DOHH2 (cell line): ENCODE measurements around the gene KCNG2.

ENCODE experiments used
- H3F3A ChIP-seq: fragments of 200-600 bp; sonication (generic), shearing (Covaris generic); 2 replicates; pipeline ENCODE4 v1.6.0; 2016; ENCODE audit warnings: antibody characterized with exemption, mild to moderate bottlenecking; ENCODE audit not compliant: control insufficient read depth, insufficient read depth
- H3K27ac ChIP-seq: fragments of 200-600 bp; sonication (generic); 2 replicates; pipeline ENCODE4 v1.5.1; 2014; ENCODE audit warnings: low read depth, mild to moderate bottlenecking, low read length, moderate library complexity
- H3K27me3 ChIP-seq: fragments of 200-600 bp; sonication (generic); 2 replicates; pipeline ENCODE4 v1.6.1; 2014; ENCODE audit warnings: mild to moderate bottlenecking, low read length, mixed read lengths; ENCODE audit not compliant: control insufficient read depth
- H3K36me3 ChIP-seq: fragments of 200-600 bp; sonication (generic); 2 replicates; pipeline ENCODE4 v1.6.1; 2014; ENCODE audit warnings: mild to moderate bottlenecking, low read length, moderate library complexity, mixed read lengths; ENCODE audit not compliant: control insufficient read depth
- H3K4me1 ChIP-seq: fragments of 200-600 bp; sonication (generic); 2 replicates; pipeline ENCODE4 v1.6.1; 2014; ENCODE audit warnings: mild to moderate bottlenecking, low read length, mixed read lengths; ENCODE audit not compliant: control insufficient read depth
- H3K4me2 ChIP-seq: fragments of 200-600 bp; sonication (generic); 2 replicates; pipeline ENCODE4 v1.6.0; 2014; ENCODE audit warnings: mild to moderate bottlenecking, low read length, moderate library complexity
- H3K4me3 ChIP-seq: fragments of 200-600 bp; sonication (generic); 2 replicates; pipeline ENCODE4 v1.5.1; 2014; ENCODE audit warnings: mild to moderate bottlenecking, low read length, mixed read lengths
- H3K79me2 ChIP-seq: fragments of 200-600 bp; sonication (generic); 2 replicates; pipeline ENCODE4 v1.6.1; 2014; ENCODE audit warnings: mild to moderate bottlenecking, low read length, mixed read lengths; ENCODE audit not compliant: control insufficient read depth
- H3K9me2 ChIP-seq: fragments of 200-600 bp; sonication (generic); replicated peaks from 2 replicates; pipeline ENCODE4 v1.6.1; 2014; ENCODE audit warnings: mild to moderate bottlenecking, low read length, mixed read lengths; ENCODE audit not compliant: control insufficient read depth
- H3K9me3 ChIP-seq: fragments of 200-600 bp; sonication (generic); 2 replicates; pipeline ENCODE4 v1.6.1; 2014; ENCODE audit warnings: antibody characterized with exemption, low read length, mixed read lengths; ENCODE audit not compliant: control insufficient read depth, insufficient read depth
- H4K20me1 ChIP-seq: fragments of 200-600 bp; sonication (generic); 2 replicates; pipeline ENCODE4 v1.6.0; 2014; ENCODE audit warnings: low read depth, mild to moderate bottlenecking, antibody characterized with exemption, low read length, moderate library complexity; ENCODE audit not compliant: control insufficient read depth, insufficient read depth
- CTCF ChIP-seq: fragments of 200-600 bp; sonication (generic); IDR thresholded peaks from one replicate; pipeline ENCODE4 v1.5.1; 2014; ENCODE audit warnings: antibody characterized with exemption, mild to moderate bottlenecking, low read depth, low read length; ENCODE audit not compliant: poor library complexity, severe bottlenecking
- EZH2phosphoT487 ChIP-seq: fragments of 200-600 bp; sonication (generic); IDR thresholded peaks from 2 replicates; pipeline ENCODE4 v1.6.1; 2017; ENCODE audit warnings: borderline replicate concordance, mild to moderate bottlenecking, antibody characterized with exemption, low read length, moderate library complexity, mixed read lengths

Gene KCNG2

GRCh38 chr18:79873449-79874110, 75.8 kb downstream of the KCNG2 start:
- no peaks in the 10 kb centered on the region for H3K79me2 ChIP-seq
- H3K27ac ChIP-seq, result no peak overlapping the region
- H3K4me2 ChIP-seq, result no peak overlapping the region
- TF ChIP-seq EZH2phosphoT487, result no peak
- no peak for TF ChIP-seq CTCF
- no peak overlapping the region for H3K4me3 ChIP-seq
- no peaks in the 10 kb centered on the region for H4K20me1 ChIP-seq
- H3K27me3 ChIP-seq, result no peaks in the 10 kb centered on the region
- no peaks in the 10 kb centered on the region for H3K9me2 ChIP-seq
- no peaks in the 10 kb centered on the region for H3K36me3 ChIP-seq
- no peaks in the 10 kb centered on the region for H3K4me1 ChIP-seq
- no peaks in the 10 kb centered on the region for H3K9me3 ChIP-seq
- no peaks in the 10 kb centered on the region for H3F3A ChIP-seq

GRCh38 chr18:79874553-79875530, 77.1 kb downstream of the KCNG2 start:
- TF ChIP-seq CTCF, result no peak
- no peak for TF ChIP-seq EZH2phosphoT487
- no peaks in the 10 kb centered on the region for H3K79me2 ChIP-seq
- no peak overlapping the region for H3K4me3 ChIP-seq
- no peaks in the 10 kb centered on the region for H3K27me3 ChIP-seq
- no peaks in the 10 kb centered on the region for H3K36me3 ChIP-seq
- H3K9me2 ChIP-seq, result no peaks in the 10 kb centered on the region
- no peaks in the 10 kb centered on the region for H4K20me1 ChIP-seq
- H3K9me3 ChIP-seq, result no peaks in the 10 kb centered on the region
- no peaks in the 10 kb centered on the region for H3K4me1 ChIP-seq
- no peak overlapping the region for H3K4me2 ChIP-seq
- no peak overlapping the region for H3K27ac ChIP-seq
- H3F3A ChIP-seq, result no peaks in the 10 kb centered on the region

DNA sequence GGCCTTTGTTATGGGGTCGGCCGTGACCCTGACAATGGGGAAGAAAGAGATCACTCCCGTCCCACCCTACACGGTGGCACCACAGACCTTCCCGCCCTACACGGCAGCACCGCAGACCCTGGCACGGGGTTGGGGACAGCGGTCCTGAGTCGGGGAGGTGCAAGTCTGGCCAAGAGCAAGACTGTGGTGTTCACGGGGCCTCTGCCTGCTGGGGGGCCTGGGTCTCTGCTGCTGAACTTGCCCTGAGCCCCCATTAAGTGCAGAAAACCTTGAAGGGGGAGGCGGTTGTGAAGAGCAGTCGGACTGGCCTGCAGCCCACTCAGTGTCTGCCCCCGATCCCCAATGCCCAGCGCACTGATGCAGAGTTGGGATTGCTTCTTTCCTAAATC, 77.8 kb downstream of the KCNG2 start:
- no peaks in the 10 kb centered on the region for H3K9me3 ChIP-seq
- H3K27me3 ChIP-seq, result no peaks in the 10 kb centered on the region
- no peak overlapping the region for H3K27ac ChIP-seq
- H3K4me2 ChIP-seq, result no peak overlapping the region
- TF ChIP-seq CTCF, result no peak
- no peak for TF ChIP-seq EZH2phosphoT487
- no peaks in the 10 kb centered on the region for H3K4me1 ChIP-seq
- no peaks in the 10 kb centered on the region for H3K36me3 ChIP-seq
- H3K4me3 ChIP-seq, result no peak overlapping the region
- no peaks in the 10 kb centered on the region for H3F3A ChIP-seq
- H4K20me1 ChIP-seq, result no peaks in the 10 kb centered on the region
- no peaks in the 10 kb centered on the region for H3K79me2 ChIP-seq
- no peaks in the 10 kb centered on the region for H3K9me2 ChIP-seq
